H1 (cell line): ENCODE results near the gene LTBP1. TPM values are rescaled to one million over a fixed set of nuclear protein-coding genes. Genes with fewer than 3 reads are reported as not detected.

Experiments
- CTCF ChIA-PET: fragments of 300-600 bp; sonication (Branson Sonifier 250); formaldehyde crosslinking; loops from one replicate; lab custom pipeline; 2021; ENCODE audit not compliant: partially characterized antibody; lab: Charles Lee
- POLR2A ChIA-PET: fragments of 300-600 bp; sonication (Branson Sonifier 250); formaldehyde crosslinking; loops from one replicate; lab custom pipeline; 2021; ENCODE audit warnings: inconsistent platforms; ENCODE audit not compliant: partially characterized antibody; lab: Charles Lee
- DNase-seq, 2 experiments: peaks; one replicate each; pipeline versions ENCODE4 v3.0.0 to v3.0.0-alpha.2; 2010 to 2022; ENCODE audit warnings: low spot score in 2 of 2, low read depth in 1 of 2, mixed read lengths in 1 of 2
- FAIRE-seq: peaks from 2 replicates; lab custom pipeline; 2011; peaks lifted over from hg19 to GRCh38; lab: Jason Lieb, UNC
- H2AFZ ChIP-seq: 2 replicates; pipeline ENCODE4 v1.8.1; 2012; ENCODE audit warnings: low read length, inconsistent platforms
- H2AK5ac ChIP-seq: 2 replicates; pipeline ENCODE4 v1.6.1; 2013; ENCODE audit warnings: low read depth, low read length
- H2BK120ac ChIP-seq: replicated peaks from 2 replicates; pipeline ENCODE3; 2013; ENCODE audit warnings: low read depth, low read length, inconsistent platforms
- H2BK12ac ChIP-seq: 2 replicates; pipeline ENCODE4 v1.6.1; 2013; ENCODE audit warnings: low read depth, low read length
- H2BK15ac ChIP-seq: 2 replicates; pipeline ENCODE4 v1.6.1; 2013; ENCODE audit warnings: low read length
- H2BK20ac ChIP-seq: 2 replicates; pipeline ENCODE4 v1.6.1; 2013; ENCODE audit warnings: low read length
- H2BK5ac ChIP-seq: 2 replicates; pipeline ENCODE4 v1.6.1; 2013; ENCODE audit warnings: low read depth, low read length
- H3K14ac ChIP-seq: 2 replicates; pipeline ENCODE4 v1.6.1; 2013; ENCODE audit warnings: inconsistent platforms; ENCODE audit not compliant: insufficient read length
- H3K18ac ChIP-seq: 2 replicates; pipeline ENCODE4 v1.6.1; 2013; ENCODE audit warnings: low read length; ENCODE audit errors: extremely low read depth
- H3K23ac ChIP-seq: 2 replicates; pipeline ENCODE4 v1.6.1; 2013; ENCODE audit warnings: inconsistent platforms; ENCODE audit not compliant: insufficient read length
- H3K23me2 ChIP-seq: 2 replicates; pipeline ENCODE4 v1.6.1; 2013; ENCODE audit warnings: low read depth, low read length
- H3K27ac ChIP-seq: 2 replicates; pipeline ENCODE4 v1.6.1; 2011; ENCODE audit warnings: low read depth, low read length, inconsistent platforms
- H3K27me3 ChIP-seq, 4 experiments: replicated peaks in 1 of 4; 1 replicate in 1 of 4; 2 replicates in 3 of 4; pipeline versions ENCODE4 v1.6.1 to v1.8.1; 2011 to 2013; ENCODE audit warnings: low read length in 3 of 4, mild to moderate bottlenecking in 3 of 4, inconsistent platforms in 2 of 4, mixed read lengths in 2 of 4, moderate library complexity in 1 of 4; ENCODE audit not compliant: control insufficient read depth in 3 of 4, insufficient read depth in 3 of 4; ENCODE audit errors: extremely low read depth in 1 of 4
- H3K36me3 ChIP-seq, 4 experiments: 2 replicates each; pipeline versions ENCODE4 v1.6.1 to v1.8.1; 2011 to 2013; ENCODE audit warnings: mild to moderate bottlenecking in 4 of 4, low read length in 3 of 4, moderate library complexity in 2 of 4, control low read depth in 1 of 4, inconsistent platforms in 1 of 4; ENCODE audit not compliant: insufficient read depth in 4 of 4, control insufficient read depth in 2 of 4
- H3K4ac ChIP-seq: replicated peaks from 2 replicates; pipeline ENCODE3; 2013; ENCODE audit warnings: low read length, low read depth, mixed read lengths, inconsistent platforms; ENCODE audit not compliant: insufficient read length
- H3K4me1 ChIP-seq, 4 experiments: replicated peaks in 1 of 4; 1 replicate in 1 of 4; 2 replicates in 3 of 4; pipeline versions ENCODE4 v1.6.1 to v1.8.1; 2011 to 2013; ENCODE audit warnings: low read length in 3 of 4, inconsistent platforms in 2 of 4, mixed read lengths in 1 of 4; ENCODE audit not compliant: insufficient read depth in 4 of 4, control insufficient read depth in 3 of 4
- H3K4me2 ChIP-seq, 2 experiments: 2 replicates each; pipeline versions ENCODE4 v1.6.1 to v1.8.1; 2011 to 2013; ENCODE audit warnings: low read depth in 2 of 2, low read length in 2 of 2, control low read depth in 1 of 2, inconsistent platforms in 1 of 2, mild to moderate bottlenecking in 1 of 2; ENCODE audit not compliant: insufficient read depth in 1 of 2
- H3K4me3 ChIP-seq, 4 experiments: fragments of 200-600, 300-600 bp in 1 of 4; sonication (generic), shearing (Covaris generic), sonication (Bioruptor Twin) in 1 of 4; 2 replicates each; pipeline versions ENCODE4 v1.5.1 to v1.8.1; 2011 to 2016; ENCODE audit warnings: low read length in 4 of 4, low read depth in 3 of 4, control low read depth in 2 of 4, inconsistent platforms in 2 of 4, mild to moderate bottlenecking in 2 of 4, mixed read lengths in 1 of 4, moderate library complexity in 1 of 4; ENCODE audit not compliant: insufficient read depth in 2 of 4; ENCODE audit errors: extremely low read depth in 1 of 4
- H3K56ac ChIP-seq: replicated peaks from 2 replicates; pipeline ENCODE3; 2013; ENCODE audit warnings: low read depth, mild to moderate bottlenecking, mixed read lengths, low read length, inconsistent platforms; ENCODE audit not compliant: insufficient read length
- H3K79me1 ChIP-seq: 2 replicates; pipeline ENCODE4 v1.6.1; 2013; ENCODE audit warnings: low read depth, low read length, control low read depth
- H3K79me2 ChIP-seq, 2 experiments: 2 replicates each; pipeline versions ENCODE4 v1.6.1 to v1.8.1; 2012 to 2013; ENCODE audit warnings: low read length in 2 of 2, mild to moderate bottlenecking in 2 of 2, inconsistent platforms in 1 of 2; ENCODE audit not compliant: insufficient read depth in 2 of 2, control insufficient read depth in 1 of 2
- H3K9ac ChIP-seq, 4 experiments: replicated peaks in 1 of 4; 1 replicate in 1 of 4; 2 replicates in 3 of 4; pipeline versions ENCODE4 v1.6.1 to v1.8.1; 2011 to 2013; ENCODE audit warnings: low read depth in 3 of 4, low read length in 3 of 4, control low read depth in 2 of 4, mild to moderate bottlenecking in 2 of 4, moderate library complexity in 2 of 4, inconsistent platforms in 1 of 4; ENCODE audit errors: extremely low read depth in 1 of 4
- H3K9me3 ChIP-seq, 2 experiments: 2 replicates each; pipeline versions ENCODE4 v1.6.1 to v1.8.1; 2012 to 2013; ENCODE audit warnings: mild to moderate bottlenecking in 2 of 2, moderate library complexity in 2 of 2, control low read depth in 1 of 2, inconsistent platforms in 1 of 2, low read depth in 1 of 2, low read length in 1 of 2, mixed read lengths in 1 of 2; ENCODE audit not compliant: insufficient read depth in 2 of 2
- H4K20me1 ChIP-seq, 2 experiments: replicated peaks in 1 of 2; 2 replicates each; pipeline versions ENCODE3 to v1.8.1; 2011 to 2013; ENCODE audit warnings: inconsistent platforms in 2 of 2, low read length in 2 of 2, mild to moderate bottlenecking in 1 of 2; ENCODE audit not compliant: insufficient read depth in 2 of 2, control insufficient read depth in 1 of 2
- H4K5ac ChIP-seq: 2 replicates; pipeline ENCODE4 v1.6.1; 2013; ENCODE audit warnings: low read length, low read depth, mixed read lengths, inconsistent platforms; ENCODE audit not compliant: insufficient read length
- H4K8ac ChIP-seq: 2 replicates; pipeline ENCODE4 v1.8.0; 2013; ENCODE audit warnings: mild to moderate bottlenecking, moderate library complexity, low read length, inconsistent platforms; ENCODE audit not compliant: insufficient read depth; ENCODE audit errors: extremely low read depth
- H4K91ac ChIP-seq: replicated peaks from 2 replicates; pipeline ENCODE3; 2013; ENCODE audit warnings: low read length, mixed read lengths, inconsistent platforms; ENCODE audit not compliant: insufficient read length
- CTBP2 ChIP-seq: IDR thresholded peaks from 2 replicates; pipeline ENCODE4 v1.7.0; 2011; ENCODE audit warnings: borderline replicate concordance, mild to moderate bottlenecking, moderate library complexity, mixed read lengths, low read length; ENCODE audit not compliant: insufficient read depth, insufficient read length
- GABPA ChIP-seq: IDR thresholded peaks from 2 replicates; pipeline ENCODE4 v1.6.1; 2011; ENCODE audit warnings: mild to moderate bottlenecking, low read length, moderate library complexity, borderline replicate concordance; ENCODE audit not compliant: insufficient read depth
- JUN ChIP-seq: IDR thresholded peaks from 2 replicates; pipeline ENCODE4 v1.6.1; 2011; ENCODE audit warnings: low read depth, mild to moderate bottlenecking, improper control_type of control experiment, low read length
- WGBS, 2 experiments: shearing (Covaris generic) in 1 of 2; methylation state at CpG; one replicate each; pipeline versions ENCODE4 v1.1.6 to v1.1.7; 2013 to 2015; ENCODE audit warnings: low lambda C conversion rate in 2 of 2, mixed read lengths in 2 of 2, inconsistent platforms in 1 of 2, low coverage in 1 of 2, missing lambda C conversion rate in 1 of 2; ENCODE audit not compliant: insufficient replicate concordance in 2 of 2, insufficient coverage in 1 of 2, insufficient read length in 1 of 2; ENCODE audit errors: extremely low coverage in 1 of 2, missing lambda C conversion rate in 1 of 2; 5-methylcytosine and 5-hydroxymethylcytosine counted together
- polyA plus RNA-seq, 7 experiments: library from polyadenylated mRNA; depleted of rRNA in 3 of 7; stranded (reverse) in 5 of 7; unstranded in 2 of 7; fragments of >200 nt in 5 of 7; fragments of 200-250 nt in 2 of 7; gene quantifications; 1 replicate in 5 of 7; 2 replicates in 1 of 7; 4 replicates in 1 of 7; pipeline versions ENCODE4 v1.2.1 to v1.2.3, GENCODE V29; 2011 to 2013; ENCODE audit warnings: missing spikeins in 2 of 7, mixed read lengths in 2 of 7
- total RNA-seq: library from RNA; stranded (reverse); fragmentation: NEBNext Ultra II Directional; extraction: Animal tissue kit (Norgen Biotek cat#: 25700); gene quantifications from 2 replicates; pipeline ENCODE4 v1.2.1, GENCODE V29; 2021

The LTBP1 gene
- total and polyA plus RNA-seq, 2 of the 8 experiments (the other 6 are each of a cell fraction or from before 2014, with no cell fraction given) = 15.4 to 24.7 TPM

DNA sequence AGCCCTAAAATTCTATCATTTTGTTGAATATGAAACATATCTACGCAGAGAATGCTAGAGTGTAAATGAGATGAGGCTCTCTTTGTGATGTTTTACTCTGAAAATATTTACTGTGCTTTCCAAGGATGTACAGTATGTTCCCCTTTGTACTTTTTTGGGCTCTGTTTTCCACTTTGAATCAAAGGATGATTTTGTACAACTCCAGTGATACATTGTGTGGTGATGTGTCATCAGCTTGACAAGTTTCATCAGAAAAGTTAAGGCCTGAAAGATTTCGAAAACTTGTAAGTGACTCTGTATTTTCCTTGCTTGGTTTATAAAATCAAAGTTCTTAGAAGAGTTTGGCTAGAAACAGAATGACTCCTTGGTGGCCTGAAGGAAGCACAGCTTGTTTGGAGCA is 206.3 kb downstream of the LTBP1 start:
- FAIRE-seq (no peak), DNase-seq (no peak)
- H2BK5ac ChIP-seq = no peak overlapping the region
- no peak overlapping the region for H3K27ac ChIP-seq
- CTCF ChIA-PET = no interaction called here
- no peak overlapping the region for H4K5ac ChIP-seq
- no peaks in the 10 kb centered on the region for H3K79me2 ChIP-seq
- no peaks in the 10 kb centered on the region for H4K20me1 ChIP-seq
- H3K36me3 ChIP-seq = no peaks in the 10 kb centered on the region
- no peaks in the 10 kb centered on the region for H3K9me3 ChIP-seq
- no peak overlapping the region for H3K18ac ChIP-seq
- no peak overlapping the region for H4K8ac ChIP-seq
- H3K9ac ChIP-seq = no peak overlapping the region
- no peak overlapping the region for H3K14ac ChIP-seq
- H2BK120ac ChIP-seq = no peak overlapping the region
- H3K79me1 ChIP-seq = no peaks in the 10 kb centered on the region
- no peak overlapping the region for H2AFZ ChIP-seq
- POLR2A ChIA-PET = no interaction called here
- H3K23me2 ChIP-seq = no peaks in the 10 kb centered on the region
- H3K4me3 ChIP-seq = no peak overlapping the region
- H3K27me3 ChIP-seq = no peaks in the 10 kb centered on the region
- H4K91ac ChIP-seq = no peak overlapping the region
- 88% methylated on average over 2 of the region's 2 CpGs; no CpG with 5 or more reads in 1 of the 2 experiments for WGBS, 2 experiments
- H3K4me2 ChIP-seq = no peak overlapping the region
- no peak overlapping the region for H3K23ac ChIP-seq
- H2AK5ac ChIP-seq = no peak overlapping the region
- H3K4ac ChIP-seq = no peak overlapping the region
- H3K56ac ChIP-seq = no peak overlapping the region
- no peaks in the 10 kb centered on the region for H3K4me1 ChIP-seq
- H2BK12ac ChIP-seq = no peak overlapping the region
- H2BK20ac ChIP-seq = no peak overlapping the region
- no peak for TF ChIP-seq JUN
- TF ChIP-seq CTBP2 = no peak
- no peak for TF ChIP-seq GABPA
- no peak overlapping the region for H2BK15ac ChIP-seq
